ENCODE measurements around the gene FRMD5.

GRCh38 chr15:43969802-43970375 is 225.2 kb downstream of the FRMD5 start:
- TF ChIP-seq EP300 (IDR thresholded peaks at IDR 0.05) (no peak), CTCF (IDR thresholded peaks at IDR 0.05) (no peak), POLR2A (IDR thresholded peaks at IDR 0.05) (no peak)

All from sigmoid colon (tissue), 4 donors.